SK-N-DZ (cell line): ENCODE measurements around the gene LILRB2.
"Not testable (repeated sequence)": the region's sequence is repeated elsewhere in the genome, so short reads cannot be mapped to it uniquely, and the experiment has no call there.

Experiments used
- DNase-seq: peaks from one replicate; pipeline ENCODE4 v3.0.0-alpha.2; 2015; ENCODE audit warnings: low spot score

Gene LILRB2

GRCh38 chr19:54272181-54272580 is 8.7 kb downstream of the LILRB2 start:
- not testable (repeated sequence) for DNase-seq

- not testable (repeated sequence) for DNase-seq
Observed at GRCh38 chr19:54271587-54271986, 9.3 kb downstream of the LILRB2 start.

- DNase-seq: no peak
Observed at GRCh38 chr19:54271106-54271505, 9.8 kb downstream of the LILRB2 start.

GRCh38 chr19:54268936-54269335 is 12.0 kb downstream of the LILRB2 start:
- DNase-seq: no peak

GRCh38 chr19:54266133-54266532 is 14.8 kb downstream of the LILRB2 start:
- DNase-seq: peak; percentile 52

GRCh38 chr19:54262470-54262869 is 18.4 kb downstream of the LILRB2 start:
- no peak for DNase-seq

GRCh38 chr19:54262066-54262465 is 18.8 kb downstream of the LILRB2 start:
- DNase-seq: no peak

- no peak for DNase-seq
Observed at GRCh38 chr19:54257116-54257480, 23.8 kb downstream of the LILRB2 start, which contains the start of gene LILRB5. TSS of gene LILRB5 (minus strand) at chr19:54257273. CDS start at chr19:54257193, 80 bp downstream.

GRCh38 chr19:54256250-54257115 is 24.4 kb downstream of the LILRB2 start:
- DNase-seq: no peak

- DNase-seq: no peak
Observed at GRCh38 chr19:54255105-54255775, 25.7 kb downstream of the LILRB2 start.

- no peak for DNase-seq
Observed at GRCh38 chr19:54254195-54254906, 26.6 kb downstream of the LILRB2 start.

GRCh38 chr19:54253331-54254194 is 27.3 kb downstream of the LILRB2 start:
- DNase-seq: no peak

GRCh38 chr19:54252845-54253244 is 28.1 kb downstream of the LILRB2 start:
- DNase-seq: no peak

GRCh38 chr19:54252243-54252642 is 28.7 kb downstream of the LILRB2 start:
- DNase-seq: no peak

- DNase-seq: no peak
Observed at GRCh38 chr19:54248016-54248601, 32.8 kb downstream of the LILRB2 start.

- DNase-seq: no peak
Observed at GRCh38 chr19:54247106-54247930, 33.6 kb downstream of the LILRB2 start.

- no peak for DNase-seq
Observed at GRCh38 chr19:54245936-54246335, 35.0 kb downstream of the LILRB2 start.

- DNase-seq: not testable (repeated sequence)
Observed at GRCh38 chr19:54243809-54244208, 37.1 kb downstream of the LILRB2 start.

GRCh38 chr19:54242646-54243045 is 38.3 kb downstream of the LILRB2 start, which contains the start of gene LILRA6:
TSS of gene LILRA6 (minus strand) at chr19:54242790.
- not testable (repeated sequence) for DNase-seq

GRCh38 chr19:54242234-54242633 is 38.7 kb downstream of the LILRB2 start:
- not testable (repeated sequence) for DNase-seq
